ENCODE results near the gene CNPPD1.

CNPPD1 gene

GRCh38 chr2:219131327-219131726 lies 45.4 kb downstream of the CNPPD1 start:
- Mint-ChIP-seq H3K4me1 (ENCODE audit: low read depth) (no peaks in the 10 kb centered on the region), H3K4me3 (no peak overlapping the region), H3K27me3 (ENCODE audit: low read depth) (no peaks in the 10 kb centered on the region), H3K36me3 (ENCODE audit: low read depth) (no peaks in the 10 kb centered on the region), H3K9me3 (no peaks in the 10 kb centered on the region), H3K27ac (no peak overlapping the region)
- DNase-seq (ENCODE audit: low spot score), result no peak

GRCh38 chr2:219129589-219129988 lies 47.1 kb downstream of the CNPPD1 start:
- Mint-ChIP-seq H3K27me3 (ENCODE audit: low read depth) (no peaks in the 10 kb centered on the region), H3K9me3 (no peaks in the 10 kb centered on the region), H3K4me3 (no peak overlapping the region), H3K27ac (no peak overlapping the region), H3K36me3 (ENCODE audit: low read depth) (no peaks in the 10 kb centered on the region), H3K4me1 (ENCODE audit: low read depth) (no peaks in the 10 kb centered on the region)
- no peak for DNase-seq (ENCODE audit: low spot score)

- Mint-ChIP-seq H3K27me3 (ENCODE audit: low read depth) (no peaks in the 10 kb centered on the region), H3K4me1 (ENCODE audit: low read depth) (peaks cover 4% of the 10 kb centered on the region), H3K27ac (no peak overlapping the region), H3K4me3 (no peak overlapping the region), H3K9me3 (no peaks in the 10 kb centered on the region), H3K36me3 (ENCODE audit: low read depth) (no peaks in the 10 kb centered on the region)
- DNase-seq (ENCODE audit: low spot score), result no peak
Observed at GRCh38 chr2:219128396-219128795, 48.3 kb downstream of the CNPPD1 start.

- DNase-seq (ENCODE audit: low spot score), result no peak
- Mint-ChIP-seq H3K36me3 (ENCODE audit: low read depth) (no peaks in the 10 kb centered on the region), H3K4me1 (ENCODE audit: low read depth) (peaks cover 4% of the 10 kb centered on the region), H3K9me3 (no peaks in the 10 kb centered on the region), H3K27me3 (ENCODE audit: low read depth) (no peaks in the 10 kb centered on the region), H3K27ac (no peak overlapping the region), H3K4me3 (no peak overlapping the region)
Observed at GRCh38 chr2:219127037-219127635, 49.6 kb downstream of the CNPPD1 start.

- H3K4me1 Mint-ChIP-seq (ENCODE audit: low read depth), result peaks cover 4% of the 10 kb centered on the region
- H3K36me3 Mint-ChIP-seq (ENCODE audit: low read depth), result no peaks in the 10 kb centered on the region
- DNase-seq (ENCODE audit: low spot score), result no peak
- H3K4me3 Mint-ChIP-seq, result no peak overlapping the region
- no peak overlapping the region for H3K27ac Mint-ChIP-seq
- no peaks in the 10 kb centered on the region for H3K9me3 Mint-ChIP-seq
- no peaks in the 10 kb centered on the region for H3K27me3 Mint-ChIP-seq (ENCODE audit: low read depth)
Observed at GRCh38 chr2:219126555-219126954, 50.2 kb downstream of the CNPPD1 start.

- no peak for DNase-seq (ENCODE audit: low spot score)
- Mint-ChIP-seq H3K27ac (no peak overlapping the region), H3K27me3 (ENCODE audit: low read depth) (no peaks in the 10 kb centered on the region), H3K4me3 (no peak overlapping the region), H3K4me1 (ENCODE audit: low read depth) (peaks cover 4% of the 10 kb centered on the region), H3K36me3 (ENCODE audit: low read depth) (no peaks in the 10 kb centered on the region), H3K9me3 (no peaks in the 10 kb centered on the region)
Observed at GRCh38 chr2:219125886-219126270, 50.8 kb downstream of the CNPPD1 start.

GRCh38 chr2:219125225-219125885 lies 51.4 kb downstream of the CNPPD1 start:
- H3K27ac Mint-ChIP-seq, result no peak overlapping the region
- no peak overlapping the region for H3K4me3 Mint-ChIP-seq
- no peaks in the 10 kb centered on the region for H3K27me3 Mint-ChIP-seq (ENCODE audit: low read depth)
- H3K36me3 Mint-ChIP-seq (ENCODE audit: low read depth), result no peaks in the 10 kb centered on the region
- DNase-seq (ENCODE audit: low spot score), result peak; percentile 4
- H3K9me3 Mint-ChIP-seq, result no peaks in the 10 kb centered on the region
- H3K4me1 Mint-ChIP-seq (ENCODE audit: low read depth), result peaks cover 4% of the 10 kb centered on the region

GRCh38 chr2:219124381-219125110 lies 52.2 kb downstream of the CNPPD1 start:
- peak; percentile 9 for DNase-seq (ENCODE audit: low spot score)
- Mint-ChIP-seq H3K27ac (no peak overlapping the region), H3K27me3 (ENCODE audit: low read depth) (no peaks in the 10 kb centered on the region), H3K36me3 (ENCODE audit: low read depth) (no peaks in the 10 kb centered on the region), H3K9me3 (no peaks in the 10 kb centered on the region), H3K4me1 (ENCODE audit: low read depth) (peaks cover 4% of the 10 kb centered on the region), H3K4me3 (no peak overlapping the region)

- Mint-ChIP-seq H3K4me1 (ENCODE audit: low read depth) (peaks cover 4% of the 10 kb centered on the region), H3K27ac (no peak overlapping the region), H3K36me3 (ENCODE audit: low read depth) (no peaks in the 10 kb centered on the region), H3K27me3 (ENCODE audit: low read depth) (no peaks in the 10 kb centered on the region), H3K4me3 (no peak overlapping the region), H3K9me3 (no peaks in the 10 kb centered on the region)
- DNase-seq (ENCODE audit: low spot score), result no peak
Observed at GRCh38 chr2:219123356-219124135, 53.2 kb downstream of the CNPPD1 start.

GRCh38 chr2:219122202-219122980 lies 54.3 kb downstream of the CNPPD1 start:
- H3K4me3 Mint-ChIP-seq, result no peak overlapping the region
- H3K4me1 Mint-ChIP-seq (ENCODE audit: low read depth), result peaks cover 4% of the 10 kb centered on the region
- DNase-seq (ENCODE audit: low spot score), result no peak
- no peak overlapping the region for H3K27ac Mint-ChIP-seq
- no peaks in the 10 kb centered on the region for H3K36me3 Mint-ChIP-seq (ENCODE audit: low read depth)
- H3K9me3 Mint-ChIP-seq, result no peaks in the 10 kb centered on the region
- no peaks in the 10 kb centered on the region for H3K27me3 Mint-ChIP-seq (ENCODE audit: low read depth)

Measured in T-helper 2 cell treated with Interferon-gamma antibody and Interleukin-4, amounts not matched to agents 5 μg/mL and 100 μg/mL, for 36 hours (primary cell).